SK-N-SH treated with all-trans-retinoic acid at 6 μM for 48 hours (cell line): ENCODE measurements around the gene MAFB.

Experiments used
- ARNTL ChIP-seq: fragments of 450-650 bp; formaldehyde crosslinking; IDR thresholded peaks from 2 replicates; pipeline ENCODE4 v1.5.0; 2020; ENCODE audit warnings: low read depth, mild to moderate bottlenecking, moderate library complexity, borderline replicate concordance
- BACH2 ChIP-seq: fragments of 250-450 bp; sonication (Bioruptor Pico); IDR thresholded peaks from 2 replicates; pipeline ENCODE4 v1.9.0; 2021; ENCODE audit warnings: mild to moderate bottlenecking, borderline replicate concordance
- CREB5 ChIP-seq: fragments of 250-450 bp; sonication (Bioruptor Pico); IDR thresholded peaks from 2 replicates; pipeline ENCODE4 v1.5.1; 2020; ENCODE audit warnings: low read depth, mild to moderate bottlenecking, moderate library complexity
- GLIS3 ChIP-seq: fragments of 250-450 bp; sonication (Bioruptor Pico); IDR thresholded peaks from 2 replicates; pipeline ENCODE4 v1.5.0; 2020; ENCODE audit warnings: mild to moderate bottlenecking, moderate library complexity
- OSR1 ChIP-seq: fragments of 250-450 bp; sonication (Bioruptor Pico); IDR thresholded peaks from 2 replicates; pipeline ENCODE4 v1.8.0; 2022; ENCODE audit warnings: moderate library complexity, mild to moderate bottlenecking, inconsistent platforms
- PATZ1 ChIP-seq: fragments of 250-450 bp; sonication (Bioruptor Pico); IDR thresholded peaks from 2 replicates; pipeline ENCODE4 v1.8.0; 2020; ENCODE audit warnings: mild to moderate bottlenecking, moderate library complexity, borderline replicate concordance
- POU6F1 ChIP-seq: fragments of 250-450 bp; sonication (Bioruptor Pico); IDR thresholded peaks from 2 replicates; pipeline ENCODE4 v1.8.0; 2021; ENCODE audit warnings: low read depth, mild to moderate bottlenecking, moderate library complexity, borderline replicate concordance
- PPARA ChIP-seq: fragments of 250-450 bp; sonication (Bioruptor Pico); IDR thresholded peaks from 2 replicates; pipeline ENCODE4 v1.5.0; 2020; ENCODE audit warnings: mild to moderate bottlenecking, borderline replicate concordance
- ZC3H10 ChIP-seq: fragments of 250-450 bp; sonication (Bioruptor Pico); IDR thresholded peaks from 2 replicates; pipeline ENCODE4 v1.5.1; 2021; ENCODE audit warnings: mild to moderate bottlenecking, moderate library complexity
- ZFP3 ChIP-seq: fragments of 250-450 bp; sonication (Bioruptor Pico); IDR thresholded peaks from 2 replicates; pipeline ENCODE4 v1.5.0; 2020; ENCODE audit warnings: mild to moderate bottlenecking, moderate library complexity

GRCh38 chr20:40685349-40685748, 3.7 kb downstream of the MAFB start:
- TF ChIP-seq ZFP3 (no peak), CREB5 (CRISPR knock-in tag) (no peak), GLIS3 (CRISPR knock-in tag) (no peak), ZC3H10 (CRISPR knock-in tag) (no peak), PATZ1 (CRISPR knock-in tag) (no peak), BACH2 (CRISPR knock-in tag) (no peak), ARNTL (CRISPR knock-in tag) (no peak), PPARA (CRISPR knock-in tag) (no peak), OSR1 (no peak), POU6F1 (CRISPR knock-in tag) (no peak)
